Endothelial cell of umbilical vein (primary cell): ENCODE measurements around the gene MED15.

Experiments used
- CTCF ChIP-seq, 2 donors: IDR thresholded peaks; 1 replicate in 1 of 2; 2 replicates in 1 of 2; pipeline ENCODE4 v1.5.1; 2011; ENCODE audit warnings: low read length in 2 of 2, mild to moderate bottlenecking in 2 of 2, moderate library complexity in 2 of 2, control low read depth in 1 of 2, inconsistent platforms in 1 of 2, low read depth in 1 of 2; ENCODE audit not compliant: insufficient read depth in 1 of 2; ENCODE audit errors: extremely low read depth in 1 of 2
- EZH2 ChIP-seq: IDR thresholded peaks from 2 replicates; pipeline ENCODE4 v1.6.1; 2012; ENCODE audit warnings: borderline replicate concordance, low read depth, mild to moderate bottlenecking, moderate library complexity, low read length, inconsistent platforms; ENCODE audit not compliant: severe bottlenecking
- FOS ChIP-seq: IDR thresholded peaks from 2 replicates; pipeline ENCODE4 v1.6.1; 2011; ENCODE audit warnings: mild to moderate bottlenecking, low read length, moderate library complexity, borderline replicate concordance; ENCODE audit not compliant: insufficient read depth
- MAX ChIP-seq: IDR thresholded peaks from 2 replicates; pipeline ENCODE4 v1.6.1; 2011; ENCODE audit not compliant: insufficient read depth, insufficient read length
- MYC ChIP-seq: IDR thresholded peaks from one replicate; pipeline ENCODE4 v1.6.1; 2011; ENCODE audit warnings: mild to moderate bottlenecking, low read depth, low read length
- POLR2A ChIP-seq: IDR thresholded peaks from 2 replicates; pipeline ENCODE4 v1.6.1; 2012; ENCODE audit warnings: low read depth, mild to moderate bottlenecking, control low read depth, low read length
- POLR2AphosphoS5 ChIP-seq: IDR thresholded peaks from 2 replicates; pipeline ENCODE4 v1.6.1; 2012; ENCODE audit warnings: low read depth, mild to moderate bottlenecking, control low read depth, low read length, moderate library complexity; ENCODE audit not compliant: insufficient read depth

GRCh38 chr22:20560716-20561115 is 53.3 kb downstream of the MED15 start:
- TF ChIP-seq EZH2 (no peak), POLR2A (no peak), CTCF (IDR thresholded peaks at IDR 0.05; ENCODE audit: extremely low read depth in 1 of 2, insufficient read depth in 1 of 2, low read depth in 1 of 2, low read length in 2 of 2) (no peak), POLR2AphosphoS5 (no peak), MYC (no peak), FOS (no peak), MAX (no peak)
